Neural progenitor cell (in vitro differentiated cells): ENCODE results near the gene GNAS-AS1.

Source experiments
- EZH2phosphoT487 ChIP-seq: fragments of 200-600 bp; sonication (generic); IDR thresholded peaks from 2 replicates; pipeline ENCODE4 v1.6.1; 2017; ENCODE audit warnings: antibody characterized with exemption
- TF ChIP-seq, protein P1 (sequence below): fragments of 200-600 bp; sonication (generic); IDR thresholded peaks from 2 replicates; pipeline ENCODE4 v1.5.1; 2017; ENCODE audit warnings: antibody characterized with exemption, mild to moderate bottlenecking

DNA sequence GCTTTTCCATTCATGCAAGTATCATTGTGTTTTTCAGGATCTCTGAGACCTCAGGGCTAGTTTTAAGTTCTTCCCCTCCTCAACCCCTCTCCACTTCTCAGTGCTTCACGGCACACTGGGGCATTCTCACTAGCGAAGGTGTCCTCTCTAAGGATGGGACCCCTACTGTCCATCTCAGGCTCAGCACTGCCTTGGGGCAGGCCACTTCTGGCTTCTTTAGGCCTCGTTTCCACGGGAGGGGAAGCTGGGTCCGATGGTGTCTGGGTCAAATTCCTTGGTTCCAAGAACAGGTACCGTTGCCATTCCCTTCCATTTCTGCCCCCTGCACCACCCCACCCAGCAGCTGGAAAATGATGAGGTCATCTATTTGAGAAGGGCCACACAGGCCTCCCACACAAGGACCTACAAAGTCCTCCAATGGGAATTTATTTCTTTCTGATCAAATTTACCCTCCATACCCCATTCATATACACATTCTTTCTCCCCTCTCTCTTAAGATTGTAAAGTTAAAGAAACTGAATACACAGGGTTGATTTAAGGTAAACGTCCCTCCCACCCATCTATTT, 19.0 kb upstream of the GNAS-AS1 start:
- TF ChIP-seq, protein P1, sequence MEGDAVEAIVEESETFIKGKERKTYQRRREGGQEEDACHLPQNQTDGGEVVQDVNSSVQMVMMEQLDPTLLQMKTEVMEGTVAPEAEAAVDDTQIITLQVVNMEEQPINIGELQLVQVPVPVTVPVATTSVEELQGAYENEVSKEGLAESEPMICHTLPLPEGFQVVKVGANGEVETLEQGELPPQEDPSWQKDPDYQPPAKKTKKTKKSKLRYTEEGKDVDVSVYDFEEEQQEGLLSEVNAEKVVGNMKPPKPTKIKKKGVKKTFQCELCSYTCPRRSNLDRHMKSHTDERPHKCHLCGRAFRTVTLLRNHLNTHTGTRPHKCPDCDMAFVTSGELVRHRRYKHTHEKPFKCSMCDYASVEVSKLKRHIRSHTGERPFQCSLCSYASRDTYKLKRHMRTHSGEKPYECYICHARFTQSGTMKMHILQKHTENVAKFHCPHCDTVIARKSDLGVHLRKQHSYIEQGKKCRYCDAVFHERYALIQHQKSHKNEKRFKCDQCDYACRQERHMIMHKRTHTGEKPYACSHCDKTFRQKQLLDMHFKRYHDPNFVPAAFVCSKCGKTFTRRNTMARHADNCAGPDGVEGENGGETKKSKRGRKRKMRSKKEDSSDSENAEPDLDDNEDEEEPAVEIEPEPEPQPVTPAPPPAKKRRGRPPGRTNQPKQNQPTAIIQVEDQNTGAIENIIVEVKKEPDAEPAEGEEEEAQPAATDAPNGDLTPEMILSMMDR, result no peak
- no peak for TF ChIP-seq EZH2phosphoT487
